C4-2B (cell line): ENCODE results near the gene HIF1AN.

Experiments
- H3K27ac ChIP-seq: fragments of 450-650 bp; 2 replicates; pipeline ENCODE4 v1.5.1; 2017
- ZFX ChIP-seq: fragments of 450-650 bp; IDR thresholded peaks from 2 replicates; pipeline ENCODE4 v1.6.1; 2017
- TF ChIP-seq, protein P1 (sequence below): fragments of 450-650 bp; conservative IDR thresholded peaks from 2 replicates; pipeline ENCODE4 v1.5.1; 2017; ENCODE audit warnings: mild to moderate bottlenecking

HIF1AN gene

DNA sequence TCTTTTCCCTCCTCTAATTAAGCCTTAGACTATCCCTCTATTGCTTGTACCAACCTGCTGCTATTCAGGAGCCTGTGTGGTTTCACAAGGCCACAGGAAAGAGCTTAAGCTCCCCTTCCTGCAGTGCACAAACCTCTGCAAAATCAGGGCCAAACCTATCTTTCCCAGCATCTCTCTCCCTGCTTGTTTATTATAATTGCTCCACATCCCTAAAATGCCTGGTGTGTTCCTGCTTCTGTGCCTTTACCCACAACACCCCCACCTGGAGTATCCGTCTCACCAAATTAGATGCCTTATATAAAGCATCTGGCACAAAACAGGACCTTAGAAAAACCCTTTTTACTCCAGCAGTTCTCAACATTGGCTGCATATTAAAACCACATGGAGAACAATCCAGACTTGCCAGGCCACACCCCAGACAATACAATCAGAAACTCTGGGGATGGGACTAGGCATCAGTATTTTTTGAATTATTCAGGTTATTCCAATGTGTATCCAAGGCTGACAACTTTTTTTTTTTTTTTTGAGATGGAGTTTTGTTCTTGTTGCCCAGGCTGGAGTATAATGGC lies 32.7 kb upstream of the HIF1AN start:
- H3K27ac ChIP-seq: no peak overlapping the region
- TF ChIP-seq ZFX: no peak
- TF ChIP-seq, protein P1, sequence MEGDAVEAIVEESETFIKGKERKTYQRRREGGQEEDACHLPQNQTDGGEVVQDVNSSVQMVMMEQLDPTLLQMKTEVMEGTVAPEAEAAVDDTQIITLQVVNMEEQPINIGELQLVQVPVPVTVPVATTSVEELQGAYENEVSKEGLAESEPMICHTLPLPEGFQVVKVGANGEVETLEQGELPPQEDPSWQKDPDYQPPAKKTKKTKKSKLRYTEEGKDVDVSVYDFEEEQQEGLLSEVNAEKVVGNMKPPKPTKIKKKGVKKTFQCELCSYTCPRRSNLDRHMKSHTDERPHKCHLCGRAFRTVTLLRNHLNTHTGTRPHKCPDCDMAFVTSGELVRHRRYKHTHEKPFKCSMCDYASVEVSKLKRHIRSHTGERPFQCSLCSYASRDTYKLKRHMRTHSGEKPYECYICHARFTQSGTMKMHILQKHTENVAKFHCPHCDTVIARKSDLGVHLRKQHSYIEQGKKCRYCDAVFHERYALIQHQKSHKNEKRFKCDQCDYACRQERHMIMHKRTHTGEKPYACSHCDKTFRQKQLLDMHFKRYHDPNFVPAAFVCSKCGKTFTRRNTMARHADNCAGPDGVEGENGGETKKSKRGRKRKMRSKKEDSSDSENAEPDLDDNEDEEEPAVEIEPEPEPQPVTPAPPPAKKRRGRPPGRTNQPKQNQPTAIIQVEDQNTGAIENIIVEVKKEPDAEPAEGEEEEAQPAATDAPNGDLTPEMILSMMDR: no peak

DNA sequence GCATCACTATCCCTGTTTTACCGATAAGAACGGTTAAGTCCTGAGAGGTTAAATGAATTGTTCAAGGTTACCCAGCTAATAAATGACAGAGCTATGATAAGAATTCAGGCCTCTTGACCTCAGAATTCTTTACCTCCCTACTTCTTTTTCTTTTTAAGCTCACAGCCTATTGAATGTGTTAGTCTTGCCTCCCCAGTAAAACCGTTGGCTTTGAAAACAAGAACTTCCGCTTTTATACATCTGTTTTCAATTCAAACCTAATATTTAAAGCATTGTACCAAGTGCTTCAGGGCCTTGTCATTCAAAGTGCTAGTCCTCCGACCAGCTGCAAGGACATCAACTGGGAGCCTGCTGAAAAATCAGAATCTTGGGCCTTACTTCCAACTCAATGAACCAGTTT lies 31.6 kb upstream of the HIF1AN start:
- no peak overlapping the region for H3K27ac ChIP-seq
- no peak for TF ChIP-seq ZFX
- TF ChIP-seq, protein P1: no peak

DNA sequence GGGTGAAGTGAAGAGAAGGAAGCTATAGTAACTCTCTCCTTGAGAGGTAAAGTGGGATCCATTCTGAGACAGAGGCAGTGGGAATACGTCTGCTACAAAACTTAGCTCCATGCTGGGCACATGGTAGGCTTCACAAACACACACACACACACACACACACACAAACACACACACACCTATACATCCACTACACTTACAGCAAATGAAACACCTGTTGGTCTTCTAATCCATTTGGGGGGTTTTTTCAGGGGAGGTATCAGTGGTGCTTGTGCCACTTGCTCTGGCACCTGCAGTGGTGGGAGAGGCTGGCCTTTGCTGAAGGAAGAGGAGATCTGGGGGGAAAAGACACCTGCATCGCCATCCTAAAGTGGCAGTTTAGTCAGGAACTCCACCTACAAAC lies 30.6 kb upstream of the HIF1AN start:
- H3K27ac ChIP-seq: no peak overlapping the region
- TF ChIP-seq ZFX: no peak
- TF ChIP-seq, protein P1: no peak

DNA sequence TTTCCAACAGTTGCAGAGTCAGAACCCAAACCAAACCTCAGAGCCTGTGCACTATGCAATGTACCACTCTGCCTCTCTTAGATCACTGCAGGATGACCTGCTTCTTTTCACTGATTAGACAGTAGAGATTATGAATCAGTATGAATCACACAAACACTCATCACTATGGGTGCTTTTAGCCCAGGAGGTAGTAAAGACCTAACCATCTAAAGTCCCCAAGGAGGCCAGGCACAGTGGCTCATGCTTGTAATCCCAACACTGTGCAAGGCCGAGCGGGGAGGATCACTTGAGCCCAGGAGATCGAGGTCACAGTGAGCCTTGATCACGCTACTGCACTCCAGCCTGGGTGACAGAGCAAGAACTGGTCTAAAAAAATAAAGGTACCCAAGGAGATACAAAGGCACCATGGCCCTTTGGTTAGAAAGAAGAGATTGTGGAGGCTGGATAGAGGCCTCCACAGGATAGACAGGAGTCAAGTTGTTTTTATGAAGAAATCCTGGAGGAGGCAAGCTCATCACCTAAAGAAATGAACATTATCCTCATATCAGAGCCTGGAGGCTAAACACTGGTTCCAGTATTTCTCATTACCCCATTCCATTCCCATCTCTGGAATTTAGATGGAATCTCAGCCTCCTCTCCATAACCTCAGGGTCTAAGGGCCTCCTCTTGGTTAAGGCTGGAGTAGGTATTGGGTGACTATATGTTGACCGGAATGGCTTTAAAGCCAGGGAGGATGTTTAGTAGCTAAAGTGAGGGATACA lies 29.0 kb upstream of the HIF1AN start:
- H3K27ac ChIP-seq: no peak overlapping the region
- TF ChIP-seq, protein P1: no peak
- TF ChIP-seq ZFX: no peak

DNA sequence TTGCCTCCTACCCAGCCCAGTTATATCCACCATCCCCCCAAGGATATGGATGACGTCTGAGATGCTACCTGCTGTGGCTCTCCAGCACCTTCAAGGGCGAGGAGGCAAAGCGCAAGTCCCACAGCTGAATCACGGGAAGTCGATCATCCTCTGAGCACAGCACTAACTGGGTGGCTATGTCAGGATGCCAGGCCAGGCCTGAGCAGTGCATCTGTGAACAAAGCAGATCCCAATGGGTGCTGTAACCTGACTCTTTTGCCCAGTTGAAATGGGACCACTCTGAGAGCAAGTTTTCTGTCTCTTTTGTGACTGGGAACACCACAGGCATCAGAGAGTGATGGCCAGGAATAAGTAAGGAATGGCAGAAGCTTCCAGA lies 28.4 kb upstream of the HIF1AN start:
- TF ChIP-seq, protein P1: no peak
- no peak for TF ChIP-seq ZFX
- H3K27ac ChIP-seq: no peak overlapping the region

DNA sequence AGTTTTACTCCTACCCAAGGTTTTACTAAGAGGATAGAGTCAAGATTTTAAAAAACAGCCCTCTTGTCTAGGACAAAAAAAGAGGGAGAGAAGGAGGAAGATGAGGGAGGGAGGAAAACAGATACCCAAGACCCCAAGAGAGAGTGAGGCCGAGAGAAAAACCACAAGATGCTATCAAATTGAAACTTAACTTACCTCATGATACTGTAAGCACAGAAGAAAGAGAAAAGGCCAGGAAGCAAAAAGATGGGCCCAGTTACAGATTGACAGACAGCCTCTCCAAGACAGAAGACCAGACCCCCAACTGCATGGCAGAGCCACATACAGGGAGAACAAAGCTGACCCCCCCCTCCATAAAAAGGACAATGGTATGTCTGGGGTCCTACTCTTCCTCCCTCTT lies 27.5 kb upstream of the HIF1AN start:
- no peak for TF ChIP-seq ZFX
- TF ChIP-seq, protein P1: no peak
- no peak overlapping the region for H3K27ac ChIP-seq

DNA sequence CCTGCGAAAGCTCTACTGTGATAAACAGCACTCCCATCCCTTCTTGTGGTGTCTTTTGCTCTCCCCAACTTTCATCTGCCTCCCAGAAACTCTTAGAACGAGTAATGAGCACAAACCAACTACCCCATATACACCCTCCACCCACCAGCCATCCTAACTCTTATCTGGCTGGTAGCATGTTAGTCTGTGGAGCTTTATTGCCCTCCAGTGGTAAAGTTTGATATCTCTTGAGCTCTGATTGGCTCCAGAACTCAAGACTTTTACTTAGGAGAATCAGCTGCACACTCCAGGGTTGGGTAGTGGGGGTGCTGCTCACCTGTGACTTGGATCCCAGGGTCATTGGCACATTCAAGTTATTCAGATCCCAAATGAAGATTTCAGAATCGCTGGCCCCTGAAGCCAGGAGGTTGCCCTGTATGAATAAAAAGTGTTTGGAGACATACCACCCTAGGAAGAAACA lies 27.0 kb upstream of the HIF1AN start:
- H3K27ac ChIP-seq: no peak overlapping the region
- no peak for TF ChIP-seq ZFX
- TF ChIP-seq, protein P1: peak; percentile 63
